Tibial artery (tissue), 4 donors: ENCODE results near the gene CDC14B.

Experiments used
- DNase-seq, 2 donors: peaks; one replicate each; pipeline ENCODE4 v3.0.0-alpha.2; 2019
- H3K27ac ChIP-seq, 2 donors: fragments of 200-600 bp; sonication (generic) in 1 of 2; 1 replicate in 1 of 2; 2 replicates in 1 of 2; pipeline ENCODE4 v1.5.1; 2018 to 2019; ENCODE audit warnings: mild to moderate bottlenecking in 1 of 2
- H3K27me3 ChIP-seq, 2 donors: fragments of 200-600 bp; sonication (generic) in 1 of 2; one replicate each; pipeline versions ENCODE4 v1.5.1 to v1.6.0; 2016 to 2019
- H3K36me3 ChIP-seq, 3 donors: fragments of 200-600 bp; sonication (generic) in 2 of 3; one replicate each; pipeline ENCODE4 v1.5.1; 2016 to 2019; ENCODE audit warnings: mild to moderate bottlenecking in 2 of 3
- H3K4me1 ChIP-seq, 4 donors: fragments of 200-600 bp; sonication (generic) in 2 of 4; 1 replicate in 3 of 4; 2 replicates in 1 of 4; pipeline ENCODE4 v1.5.1; 2016 to 2019
- H3K4me3 ChIP-seq, 2 donors: fragments of 200-600 bp; sonication (generic) in 1 of 2; 1 replicate in 1 of 2; 2 replicates in 1 of 2; pipeline ENCODE4 v1.5.1; 2018 to 2019; ENCODE audit warnings: mild to moderate bottlenecking in 2 of 2
- H3K9me3 ChIP-seq, 3 donors: fragments of 200-600 bp; sonication (generic) in 1 of 3; one replicate each; pipeline ENCODE4 v1.5.1; 2016 to 2019
- intact Hi-C: fragments of 100-400 bp; cut with DNase I; formaldehyde crosslinking; loops from one replicate; pipeline ENCODE4 v1.15.0; 2023; ENCODE audit warnings: low total_unique reads
- TF ChIP-seq, protein P1 (sequence below), 2 experiments: fragments of 200-600 bp in 1 of 2; fragments of 450-650 bp in 1 of 2; IDR thresholded peaks; one replicate each; pipeline ENCODE4 v1.5.1; 2017 to 2019; ENCODE audit warnings: antibody characterized with exemption in 2 of 2, mild to moderate bottlenecking in 1 of 2, moderate library complexity in 1 of 2

The CDC14B gene

GRCh38 chr9:96462541-96462940, 157.1 kb downstream of the CDC14B start:
- TF ChIP-seq, protein P1, sequence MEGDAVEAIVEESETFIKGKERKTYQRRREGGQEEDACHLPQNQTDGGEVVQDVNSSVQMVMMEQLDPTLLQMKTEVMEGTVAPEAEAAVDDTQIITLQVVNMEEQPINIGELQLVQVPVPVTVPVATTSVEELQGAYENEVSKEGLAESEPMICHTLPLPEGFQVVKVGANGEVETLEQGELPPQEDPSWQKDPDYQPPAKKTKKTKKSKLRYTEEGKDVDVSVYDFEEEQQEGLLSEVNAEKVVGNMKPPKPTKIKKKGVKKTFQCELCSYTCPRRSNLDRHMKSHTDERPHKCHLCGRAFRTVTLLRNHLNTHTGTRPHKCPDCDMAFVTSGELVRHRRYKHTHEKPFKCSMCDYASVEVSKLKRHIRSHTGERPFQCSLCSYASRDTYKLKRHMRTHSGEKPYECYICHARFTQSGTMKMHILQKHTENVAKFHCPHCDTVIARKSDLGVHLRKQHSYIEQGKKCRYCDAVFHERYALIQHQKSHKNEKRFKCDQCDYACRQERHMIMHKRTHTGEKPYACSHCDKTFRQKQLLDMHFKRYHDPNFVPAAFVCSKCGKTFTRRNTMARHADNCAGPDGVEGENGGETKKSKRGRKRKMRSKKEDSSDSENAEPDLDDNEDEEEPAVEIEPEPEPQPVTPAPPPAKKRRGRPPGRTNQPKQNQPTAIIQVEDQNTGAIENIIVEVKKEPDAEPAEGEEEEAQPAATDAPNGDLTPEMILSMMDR (IDR thresholded peaks at IDR 0.05) = no peak
- H3K4me3 ChIP-seq = no peak overlapping the region
- DNase-seq = no peak
- H3K36me3 ChIP-seq = peaks cover 16 to 48% (median 35%) of the 10 kb centered on the region in 3 donors
- no peaks in the 10 kb centered on the region for H3K9me3 ChIP-seq
- H3K27me3 ChIP-seq = no peaks in the 10 kb centered on the region
- intact Hi-C loops = no loop called here
- H3K4me1 ChIP-seq = peaks cover 0 to 11% (median 4%) of the 10 kb centered on the region in 4 donors
- no peak overlapping the region for H3K27ac ChIP-seq

GRCh38 chr9:96461336-96461735, 158.3 kb downstream of the CDC14B start:
- intact Hi-C loops = no loop called here
- DNase-seq = no peak

DNA sequence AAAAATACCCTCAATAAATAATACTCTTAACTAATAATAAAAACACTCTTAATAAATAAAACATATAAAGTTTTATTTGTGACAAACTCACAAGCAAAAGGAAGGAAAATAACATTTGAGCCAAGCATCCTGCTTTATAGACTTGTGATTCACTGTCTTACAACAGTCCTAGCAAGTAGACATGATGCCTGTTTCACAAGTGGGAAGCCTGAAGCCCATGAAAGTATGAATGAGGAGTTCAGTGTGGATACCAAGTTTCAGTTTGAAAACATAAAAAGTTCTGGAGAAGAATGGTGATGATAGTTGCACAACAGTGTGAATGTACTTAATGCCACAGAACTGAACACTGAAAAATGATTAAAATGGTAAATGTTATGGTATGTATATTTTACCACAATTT, 158.8 kb downstream of the CDC14B start:
- Histone ChIP-seq H3K4me1 (peaks cover 0 to 19% (median 4%) of the 10 kb centered on the region in 4 donors), H3K36me3 (peaks cover 2 to 35% (median 34%) of the 10 kb centered on the region in 3 donors), H3K27ac (no peak overlapping the region), H3K9me3 (no peaks in the 10 kb centered on the region), H3K4me3 (no peak overlapping the region), H3K27me3 (no peaks in the 10 kb centered on the region)
- no peak for DNase-seq
- TF ChIP-seq, protein P1 (IDR thresholded peaks at IDR 0.05) = no peak
- intact Hi-C loops = no loop called here

More at GRCh38 chr9:96461336-96461735, 158.3 kb downstream of the CDC14B start:
- Histone ChIP-seq H3K4me1 (peaks cover 0 to 19% (median 4%) of the 10 kb centered on the region in 4 donors), H3K36me3 (peaks cover 7 to 39% (median 35%) of the 10 kb centered on the region in 3 donors), H3K9me3 (no peaks in the 10 kb centered on the region), H3K4me3 (no peak overlapping the region), H3K27ac (no peak overlapping the region), H3K27me3 (no peaks in the 10 kb centered on the region)
- TF ChIP-seq, protein P1 (IDR thresholded peaks at IDR 0.05) = no peak

DNA sequence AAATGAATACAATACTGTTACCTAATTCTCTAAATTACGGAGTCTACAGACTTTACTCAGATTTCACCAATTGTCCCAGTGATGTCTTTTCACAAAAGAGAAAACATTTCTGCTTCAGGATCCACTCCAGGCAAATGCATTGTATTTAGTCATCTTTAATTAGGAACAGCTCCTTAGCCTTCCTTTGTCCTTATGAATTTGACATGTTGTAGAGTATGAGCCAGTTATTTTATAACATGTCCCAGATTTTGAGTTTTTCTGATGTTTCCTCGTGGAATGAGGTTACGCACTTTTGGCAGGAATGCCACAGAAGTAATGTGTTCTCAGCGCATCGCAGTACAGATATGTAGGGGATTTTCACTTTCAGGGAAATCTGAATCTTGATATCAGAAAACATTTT, 159.2 kb downstream of the CDC14B start:
- peaks cover 0 to 33% (median 30%) of the 10 kb centered on the region in 3 donors for H3K36me3 ChIP-seq
- TF ChIP-seq, protein P1 (IDR thresholded peaks at IDR 0.05) = no peak
- DNase-seq = no peak
- no peak overlapping the region for H3K4me3 ChIP-seq
- no peaks in the 10 kb centered on the region for H3K9me3 ChIP-seq
- H3K27me3 ChIP-seq = no peaks in the 10 kb centered on the region
- H3K4me1 ChIP-seq = peaks cover 0 to 19% (median 4%) of the 10 kb centered on the region in 4 donors
- no peak overlapping the region for H3K27ac ChIP-seq
- intact Hi-C loops = no loop called here

DNA sequence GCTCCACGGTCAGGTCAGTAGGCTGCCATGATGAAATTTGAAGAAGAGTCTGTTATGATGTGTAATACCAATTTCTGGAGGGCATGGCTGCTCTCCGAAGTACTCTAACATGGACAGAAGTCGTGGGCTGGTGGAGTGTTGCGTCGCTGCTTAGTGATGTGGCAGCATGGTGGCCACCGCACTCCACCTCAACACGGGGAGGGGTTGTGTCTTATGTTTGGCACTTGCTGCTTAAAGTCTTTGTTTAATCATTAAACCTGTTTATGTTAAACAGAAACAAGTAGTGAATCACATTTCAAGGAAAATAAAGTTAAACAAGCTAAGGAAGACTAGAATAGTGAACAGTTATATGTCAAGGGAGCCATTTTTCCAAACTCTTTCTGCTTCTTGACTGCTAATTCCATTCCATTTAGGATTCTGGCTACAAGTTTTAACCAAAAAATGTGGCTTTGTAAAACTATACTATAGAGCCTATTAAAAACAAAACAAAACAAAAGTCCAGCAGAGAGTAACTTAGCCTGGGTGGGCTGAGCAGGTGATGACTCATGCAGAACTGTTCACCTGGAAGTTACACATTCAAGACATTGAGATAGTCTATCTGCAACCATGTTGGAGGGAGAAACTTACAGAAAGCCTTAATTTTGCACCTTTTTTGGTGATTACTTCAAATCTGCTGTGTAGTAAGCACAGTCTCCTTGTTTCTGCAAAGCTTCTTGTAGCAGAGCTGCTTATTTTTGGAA, 160.2 kb downstream of the CDC14B start:
- TF ChIP-seq, protein P1 (IDR thresholded peaks at IDR 0.05) = no peak
- Histone ChIP-seq H3K9me3 (no peaks in the 10 kb centered on the region), H3K4me1 (peaks cover 0 to 26% (median 3%) of the 10 kb centered on the region in 4 donors), H3K4me3 (no peak overlapping the region), H3K27me3 (no peaks in the 10 kb centered on the region), H3K27ac (no peak overlapping the region), H3K36me3 (peaks cover 0 to 29% (median 24%) of the 10 kb centered on the region in 3 donors)
- intact Hi-C loops = loop anchor here (10.0 kb wide), 2 partner anchors 155 to 195 kb away; partner anchors contain the start of genes CDC14B and PRXL2C
- DNase-seq = no peak
